ENCODE data around the gene DEFB121.

GRCh38 chr20:31406115-31406514 is at the start of gene DEFB121:
- TF ChIP-seq CTCF (IDR thresholded peaks at IDR 0.05) (no peak), POLR2A (IDR thresholded peaks at IDR 0.05) (no peak)

All from thyroid gland (tissue), 4 donors.